HL-60/S4 (cell line): ENCODE measurements around the gene NLRP9.

Experiments
- in situ Hi-C: fragments of 300-500 bp; cut with MboI; formaldehyde crosslinking; loops from 2 replicates; pipeline ENCODE4 v1.14.3; 2022; ENCODE audit warnings: low sequenced_read_pairs

The NLRP9 gene

DNA sequence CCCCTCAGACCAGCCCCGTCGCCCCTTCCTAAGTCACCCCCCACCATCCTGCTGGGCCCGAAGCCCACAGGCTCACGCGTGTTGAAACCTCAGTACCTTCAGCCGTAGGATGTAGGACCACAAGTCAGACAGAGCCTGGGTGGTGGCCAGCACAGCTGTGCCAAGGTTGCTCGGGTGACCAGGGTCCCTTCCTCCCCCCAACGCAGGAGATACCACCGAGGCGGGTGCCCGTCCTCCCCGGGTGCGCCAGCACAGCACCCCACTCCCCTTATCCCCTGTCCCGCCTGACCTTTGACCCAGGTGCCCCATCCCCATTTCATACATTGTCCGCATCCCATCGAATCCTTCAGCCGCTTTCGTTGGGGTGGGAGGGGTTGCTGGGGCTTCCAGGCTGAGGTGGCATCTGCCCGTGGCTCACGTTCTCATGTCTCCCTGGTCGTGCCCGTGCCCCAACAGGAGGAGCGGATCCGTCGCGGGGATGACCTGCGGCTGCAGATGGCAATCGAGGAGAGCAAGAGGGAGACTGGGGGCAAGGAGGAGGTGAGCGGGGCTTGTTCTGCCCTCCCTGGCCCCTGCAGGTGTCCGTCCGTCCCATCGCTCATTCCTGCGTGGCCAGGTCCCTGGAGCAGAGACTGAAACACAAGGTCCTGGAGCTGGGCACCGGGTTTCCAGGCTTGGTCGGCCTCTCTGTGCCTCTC lies 48.6 kb downstream of the NLRP9 start:
- in situ Hi-C loops: no loop called here

DNA sequence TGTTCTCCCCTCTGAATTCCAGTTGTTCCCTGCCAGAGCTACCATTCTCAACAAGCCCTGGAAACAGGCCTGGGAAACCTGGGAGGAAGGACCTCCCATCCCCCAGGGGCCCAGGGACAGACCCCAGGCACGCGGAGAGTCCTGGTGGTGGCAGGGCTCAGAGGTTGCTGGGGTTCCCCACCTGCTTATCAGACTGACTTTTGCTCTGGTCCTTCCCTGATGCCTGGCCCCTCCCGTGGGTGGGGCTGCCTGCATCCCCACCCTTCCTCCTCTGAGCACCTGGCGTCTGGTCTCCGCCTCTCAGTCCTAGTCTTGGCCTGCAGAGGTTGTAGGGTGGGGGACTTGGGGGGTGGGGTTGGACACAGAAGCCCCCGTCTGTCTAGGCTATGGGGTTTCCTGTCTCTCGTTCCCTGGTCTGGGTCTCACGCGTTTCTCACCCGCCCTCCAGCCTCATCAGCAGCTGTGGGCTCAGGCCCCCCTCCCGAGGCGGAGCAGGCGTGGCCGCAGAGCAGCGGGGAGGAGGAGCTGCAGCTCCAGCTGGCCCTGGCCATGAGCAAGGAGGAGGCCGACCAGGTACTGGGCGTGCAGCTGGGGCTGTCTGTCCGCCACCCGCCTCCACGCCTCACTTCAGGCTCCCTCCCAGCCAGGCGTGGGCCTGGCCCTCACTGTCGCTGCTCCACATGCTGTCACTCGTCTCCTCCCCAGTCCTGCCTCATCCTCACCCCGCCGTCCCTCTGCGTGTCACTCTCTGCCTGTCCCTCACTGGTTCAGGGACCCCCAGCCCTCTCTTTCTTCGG lies 49.6 kb downstream of the NLRP9 start:
- in situ Hi-C loops: no loop called here

DNA sequence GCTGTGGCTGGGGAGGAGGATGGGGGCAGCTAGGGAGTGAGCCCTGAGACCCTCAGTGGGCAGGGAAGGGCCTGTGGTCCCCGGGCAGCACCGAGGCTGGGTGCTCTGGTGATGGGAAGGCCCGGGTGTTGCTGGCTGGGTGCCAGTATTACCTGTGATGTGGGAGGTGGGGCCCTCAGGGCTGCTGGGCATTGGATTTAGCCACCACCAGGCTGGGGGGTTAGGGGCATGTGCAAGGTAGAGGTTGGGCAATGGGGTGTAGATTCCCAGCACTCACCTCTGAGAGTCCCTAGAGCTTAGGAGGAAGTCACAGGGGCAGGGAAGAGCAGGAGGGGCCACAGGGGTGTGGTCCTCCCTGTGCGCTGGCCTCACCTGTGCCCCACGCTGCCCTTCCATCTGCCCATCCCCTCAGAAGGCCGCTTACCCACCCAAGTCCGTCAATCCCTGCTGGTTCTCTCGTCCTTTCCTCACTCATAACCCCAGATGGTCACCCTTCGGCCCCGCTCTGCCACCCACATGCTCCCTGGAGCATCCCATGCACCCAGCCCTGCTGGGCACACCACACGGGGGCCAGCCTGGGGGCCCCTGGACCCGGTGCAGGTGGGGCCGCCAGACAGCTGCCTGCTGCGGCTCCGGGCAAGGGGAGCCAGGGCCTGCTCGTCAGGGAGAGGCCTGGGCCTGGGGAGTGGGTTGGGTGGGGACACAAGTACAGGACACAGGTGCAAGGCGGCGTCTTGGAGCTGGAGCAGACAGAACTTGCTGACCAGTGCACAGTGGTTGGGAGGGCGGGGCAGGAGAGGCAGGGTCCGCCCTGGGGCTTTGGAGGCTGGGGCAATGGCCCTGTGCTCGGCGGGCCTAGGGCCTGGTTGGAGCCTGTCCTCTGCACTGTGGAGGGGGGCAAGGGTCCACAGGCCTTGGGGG lies 50.7 kb downstream of the NLRP9 start:
- in situ Hi-C loops: no loop called here

DNA sequence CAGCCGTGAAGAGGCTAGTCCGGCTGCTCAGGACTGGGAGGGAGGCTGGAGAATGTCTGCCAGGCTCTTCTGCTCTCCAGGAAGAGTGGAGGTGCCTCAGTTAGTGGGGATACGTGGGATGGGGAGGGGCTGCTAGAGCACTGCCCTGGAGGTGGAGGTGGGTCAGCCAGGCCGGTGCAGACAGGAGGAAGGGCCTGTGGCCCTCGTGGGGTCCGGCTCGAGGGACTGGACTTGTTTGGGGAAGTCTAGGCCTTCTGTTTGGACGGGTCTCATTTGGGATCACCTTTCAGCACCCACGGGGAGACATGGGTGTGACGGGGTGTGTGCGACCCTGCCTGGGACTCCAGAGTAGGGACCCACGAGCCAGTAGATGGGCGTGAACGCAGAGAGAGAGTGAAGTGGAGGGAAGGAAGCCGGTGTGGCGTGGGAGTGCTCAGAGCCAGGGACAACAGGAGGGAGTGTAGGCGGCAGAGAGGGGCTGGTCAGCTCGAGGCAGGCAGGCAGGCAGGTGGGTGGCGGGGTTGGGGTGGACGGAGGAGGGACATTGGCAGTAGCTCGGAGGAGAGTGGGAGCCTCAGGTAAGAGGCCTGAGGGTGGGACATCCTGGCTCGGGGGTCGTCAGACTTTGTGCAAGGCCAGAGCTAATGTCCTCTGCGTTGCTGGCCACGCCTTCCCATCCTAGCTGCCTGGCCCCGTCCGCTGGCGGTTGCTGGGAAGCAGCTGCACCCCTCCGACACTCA lies 51.7 kb downstream of the NLRP9 start:
- in situ Hi-C loops: no loop called here

DNA sequence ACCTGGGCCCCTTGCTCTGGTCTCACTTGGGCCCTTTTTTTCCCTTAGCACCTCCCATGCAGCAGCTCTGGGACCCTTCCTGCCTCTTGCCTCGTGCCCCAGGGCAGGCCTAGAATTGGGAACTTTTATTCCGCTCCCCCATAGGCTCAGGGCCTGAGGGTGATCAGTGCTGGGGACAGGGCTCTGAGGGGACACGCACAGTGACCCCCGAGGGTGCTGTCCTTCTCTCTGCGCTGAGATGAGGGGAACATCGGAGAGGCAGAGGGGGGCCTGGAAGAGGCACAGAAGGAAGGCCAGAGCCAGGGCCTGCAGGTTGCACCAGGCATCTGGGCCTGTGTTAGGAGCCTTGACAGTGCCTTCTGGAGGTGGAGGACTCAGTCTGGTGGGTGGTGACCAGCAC lies 52.4 kb downstream of the NLRP9 start:
- in situ Hi-C loops: no loop called here

DNA sequence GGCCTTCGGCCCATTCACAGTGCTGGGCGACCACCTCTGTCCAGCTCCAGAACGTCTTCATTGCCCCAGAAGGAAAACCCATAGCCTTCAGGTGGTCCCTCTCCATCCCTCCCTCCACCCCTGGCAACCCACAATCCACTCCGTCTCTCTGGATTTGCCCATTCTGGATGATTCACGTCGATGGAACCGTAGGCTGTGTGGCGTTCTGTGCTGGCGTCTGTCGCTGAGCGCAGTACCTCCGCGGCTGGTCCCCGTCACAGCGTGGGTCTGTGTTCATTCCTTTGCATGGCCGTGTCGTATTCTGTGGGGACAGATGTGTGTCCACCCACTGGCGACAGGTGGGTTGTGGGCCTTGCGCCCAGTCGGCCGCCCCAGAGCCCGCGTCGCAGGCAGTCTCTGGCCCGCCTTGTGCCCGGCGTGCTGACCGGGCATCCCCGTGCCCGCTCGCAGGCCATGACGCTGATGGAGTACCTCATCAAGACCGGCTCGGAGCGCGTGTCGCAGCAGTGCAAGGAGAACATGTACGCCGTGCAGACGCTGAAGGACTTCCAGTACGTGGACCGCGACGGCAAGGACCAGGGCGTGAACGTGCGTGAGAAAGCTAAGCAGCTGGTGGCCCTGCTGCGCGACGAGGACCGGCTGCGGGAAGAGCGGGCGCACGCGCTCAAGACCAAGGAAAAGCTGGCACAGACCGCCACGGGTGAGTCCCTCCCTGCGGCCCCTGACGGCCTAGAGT lies 53.1 kb downstream of the NLRP9 start:
- in situ Hi-C loops: no loop called here

DNA sequence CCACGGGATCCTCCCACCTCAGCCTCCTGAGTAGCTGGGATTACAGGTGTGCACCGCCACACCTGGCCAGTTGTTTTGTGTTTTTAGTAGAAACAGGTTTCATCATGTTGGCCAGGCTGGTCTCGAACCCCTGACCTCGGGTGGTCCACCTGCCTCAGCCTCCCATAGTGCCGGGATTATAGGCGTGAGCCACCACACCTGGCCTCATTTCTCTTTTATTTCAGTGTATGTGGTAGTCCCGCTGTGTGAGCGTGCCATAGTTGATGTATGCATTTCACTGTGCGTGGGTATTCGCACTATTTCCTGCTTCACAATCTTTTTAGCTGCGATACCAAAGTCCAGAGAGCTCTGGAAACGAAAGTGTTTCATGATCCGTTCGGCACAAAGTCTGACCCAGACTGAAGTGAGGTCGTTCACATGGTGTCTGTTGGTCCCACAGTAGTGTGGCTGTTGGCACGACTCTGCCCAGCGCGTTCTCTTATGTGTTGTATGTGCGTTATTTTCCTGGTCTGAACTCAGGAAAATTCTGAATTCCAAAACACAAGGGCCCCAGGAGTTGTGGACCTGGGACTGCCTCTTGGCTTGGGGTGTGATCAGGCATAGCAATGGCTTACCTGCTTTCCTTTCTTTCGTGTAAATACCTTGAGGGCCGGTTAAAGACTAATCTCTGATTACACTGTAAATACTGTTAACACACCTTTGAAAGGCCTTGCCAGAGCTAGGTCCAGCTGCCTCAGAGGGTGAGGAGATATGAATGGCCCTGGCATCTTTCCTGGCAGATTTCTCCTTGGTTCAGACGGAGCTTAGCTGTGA lies 54.5 kb downstream of the NLRP9 start:
- in situ Hi-C loops: no loop called here

DNA sequence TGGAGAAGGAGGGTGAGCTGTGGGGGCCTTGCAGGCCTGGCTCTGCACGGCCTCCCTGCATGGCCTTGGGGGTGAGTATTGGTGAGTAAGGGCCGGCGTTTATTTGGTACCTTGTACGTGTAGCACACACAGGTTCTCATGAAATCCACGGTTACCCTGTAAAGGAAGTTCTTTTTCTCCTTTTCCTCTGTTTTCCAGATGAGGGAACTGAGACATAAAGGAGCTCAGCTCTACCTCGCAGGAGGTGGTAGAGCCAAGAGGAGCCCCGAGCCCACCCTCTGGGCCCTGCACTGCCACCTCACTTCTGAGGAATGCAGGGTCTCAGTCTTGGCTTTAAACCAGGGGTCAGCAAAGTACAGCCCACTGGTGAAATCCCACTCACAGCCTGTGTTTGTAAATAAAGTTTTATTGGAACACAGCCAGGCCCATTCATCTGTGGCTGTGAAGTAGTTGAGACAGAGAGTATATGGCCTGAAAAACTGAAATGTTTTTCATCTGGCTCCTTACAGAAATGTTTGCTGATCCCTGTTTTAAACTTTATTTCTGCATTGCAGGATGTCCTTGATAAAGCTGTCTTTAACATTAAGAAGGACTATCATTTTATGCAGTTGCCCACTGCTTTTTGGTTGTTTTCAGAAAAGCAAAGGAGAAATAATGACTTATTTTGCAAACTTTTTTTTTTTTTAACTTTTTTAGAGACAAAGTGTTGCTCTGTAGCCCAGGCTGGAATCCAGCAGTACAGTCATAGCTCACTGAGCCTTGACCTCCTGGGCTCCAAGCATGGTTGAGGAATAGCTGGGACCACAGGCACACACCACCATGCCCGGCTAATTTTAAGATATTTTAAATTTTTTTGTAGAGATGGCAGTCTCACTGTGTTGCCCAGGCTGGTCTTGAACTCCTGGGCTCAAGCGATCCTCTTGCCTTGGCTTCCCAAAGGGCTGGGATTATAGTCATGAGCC lies 56.8 kb downstream of the NLRP9 start:
- in situ Hi-C loops: no loop called here

DNA sequence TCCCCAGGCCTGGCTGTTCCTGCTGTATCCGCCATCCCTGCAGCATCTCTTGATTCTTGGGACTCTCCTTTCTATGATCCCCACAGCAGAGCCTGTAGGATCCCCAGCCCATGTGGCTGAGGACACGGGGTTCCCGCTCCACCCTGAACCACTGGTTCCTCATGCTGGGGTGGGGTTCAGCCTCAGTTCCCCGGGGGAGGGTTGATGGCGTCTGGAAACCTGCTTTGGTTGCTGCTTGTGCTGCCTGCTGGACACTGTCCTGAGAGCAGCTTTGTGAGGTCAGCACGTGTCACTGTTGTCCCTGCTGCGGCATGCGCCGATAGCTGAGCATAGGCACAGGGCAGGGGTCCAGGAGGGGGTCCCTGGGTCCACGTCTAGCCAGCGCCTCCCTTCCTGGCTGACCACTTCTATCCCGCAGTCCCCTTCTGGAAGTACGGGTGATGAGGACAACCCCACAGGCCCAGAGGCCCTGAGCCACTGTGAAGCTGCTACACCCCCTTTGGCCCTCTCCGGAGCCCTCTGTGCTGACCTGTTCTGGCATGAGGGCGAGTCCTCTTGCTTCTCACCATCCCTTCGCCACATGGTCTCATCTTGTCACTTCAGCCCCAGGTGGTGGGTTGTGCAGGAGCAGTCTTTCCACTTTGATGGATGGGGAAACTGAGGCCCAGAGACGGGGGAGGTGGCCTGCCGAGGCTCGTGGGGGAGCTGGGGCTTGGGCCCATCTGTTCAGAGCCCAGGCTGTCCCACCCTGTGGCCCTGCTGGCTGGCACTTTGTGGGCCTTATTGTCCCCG lies 57.7 kb downstream of the NLRP9 start:
- in situ Hi-C loops: no loop called here

DNA sequence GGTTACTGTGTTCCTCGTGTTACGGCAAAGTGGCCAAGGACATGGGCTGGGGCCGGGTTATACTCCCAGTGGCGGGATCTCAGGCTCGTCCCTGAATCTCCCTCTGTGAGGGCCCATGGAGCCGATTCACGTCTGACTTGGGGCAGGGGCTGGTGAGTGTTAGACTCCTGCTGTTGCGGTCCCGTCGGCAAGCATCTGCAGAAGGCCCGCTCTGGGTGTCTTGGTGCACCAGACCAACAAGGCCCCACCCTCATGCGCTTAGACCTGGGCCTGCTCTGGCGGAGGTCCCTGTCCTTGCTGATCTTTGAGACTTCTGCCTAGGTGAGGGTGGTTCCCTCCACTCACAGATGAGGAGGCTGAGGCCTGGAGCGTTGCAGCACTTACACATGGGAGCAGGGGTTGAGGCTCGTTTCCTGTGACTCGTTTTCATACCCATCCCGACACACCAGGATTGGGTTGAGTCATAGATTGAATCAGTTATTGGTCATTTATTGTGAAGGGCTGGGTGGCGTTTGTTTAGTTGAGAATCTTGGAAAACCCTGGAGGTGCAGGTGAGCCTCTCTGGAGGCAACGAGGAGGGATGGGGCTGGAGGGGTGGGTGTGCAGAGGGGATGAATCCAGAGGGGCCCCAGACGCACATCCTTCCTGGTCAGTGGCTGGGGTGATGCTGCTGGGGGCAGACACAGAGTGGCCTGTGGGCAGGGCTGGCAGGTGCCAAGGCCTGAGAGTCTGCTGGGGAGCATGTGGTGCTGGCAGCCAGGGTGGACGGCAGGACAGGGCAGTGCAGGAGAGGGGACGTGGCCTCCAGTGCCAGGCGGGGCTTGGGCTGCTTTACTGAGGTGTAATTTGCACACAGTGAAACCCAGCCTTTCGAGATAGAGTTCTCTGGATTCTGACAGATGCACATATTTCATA lies 58.6 kb downstream of the NLRP9 start:
- in situ Hi-C loops: no loop called here

DNA sequence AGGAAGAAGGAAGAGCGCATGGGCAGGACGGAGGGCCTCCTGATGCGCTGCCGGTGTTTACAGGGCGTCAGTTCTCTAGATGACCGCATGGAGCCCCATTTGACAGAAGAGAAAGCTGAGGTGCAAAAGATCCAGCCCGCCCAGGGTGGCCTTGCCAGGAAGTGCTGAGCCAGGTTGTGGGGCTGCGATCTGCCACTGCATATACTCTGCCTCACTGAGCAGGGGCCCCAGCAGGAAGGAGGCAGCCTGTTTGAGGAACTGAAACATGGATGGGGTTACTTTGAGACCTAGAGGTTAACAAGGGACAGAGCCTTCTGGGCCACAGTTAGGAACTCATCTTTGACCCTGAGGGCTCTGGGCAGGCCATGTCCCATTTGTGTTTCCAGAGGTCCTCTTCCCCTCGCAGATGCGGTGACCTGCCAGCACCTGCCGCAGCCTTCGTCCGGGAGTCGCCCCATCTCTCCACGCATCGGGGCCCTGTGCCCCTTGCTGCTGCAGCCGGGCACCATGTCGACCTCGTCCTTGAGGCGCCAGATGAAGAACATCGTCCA lies 60.0 kb downstream of the NLRP9 start:
- in situ Hi-C loops: no loop called here

DNA sequence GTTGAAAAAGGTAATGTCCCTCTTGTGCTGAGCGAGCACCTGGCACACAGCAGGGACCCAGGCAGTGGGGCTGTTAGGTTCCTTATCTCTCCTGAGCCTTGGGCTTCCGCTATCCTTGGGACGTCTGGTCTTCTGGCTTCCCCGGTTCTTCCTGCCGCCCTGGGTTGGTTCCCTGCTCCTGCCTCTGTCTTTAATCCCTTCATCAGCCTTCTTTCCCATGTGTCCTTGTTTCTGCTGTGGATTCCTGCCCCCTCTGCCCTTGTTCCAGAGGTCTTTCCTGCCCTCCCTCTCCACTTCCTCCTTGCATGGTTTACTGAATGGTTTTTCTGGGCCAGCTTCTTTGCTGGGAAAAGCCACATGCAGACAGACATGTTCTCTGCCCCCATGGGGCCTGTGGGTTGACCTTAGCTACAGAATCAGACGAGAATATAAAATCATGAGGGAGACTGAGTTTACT lies 60.6 kb downstream of the NLRP9 start:
- in situ Hi-C loops: no loop called here

DNA sequence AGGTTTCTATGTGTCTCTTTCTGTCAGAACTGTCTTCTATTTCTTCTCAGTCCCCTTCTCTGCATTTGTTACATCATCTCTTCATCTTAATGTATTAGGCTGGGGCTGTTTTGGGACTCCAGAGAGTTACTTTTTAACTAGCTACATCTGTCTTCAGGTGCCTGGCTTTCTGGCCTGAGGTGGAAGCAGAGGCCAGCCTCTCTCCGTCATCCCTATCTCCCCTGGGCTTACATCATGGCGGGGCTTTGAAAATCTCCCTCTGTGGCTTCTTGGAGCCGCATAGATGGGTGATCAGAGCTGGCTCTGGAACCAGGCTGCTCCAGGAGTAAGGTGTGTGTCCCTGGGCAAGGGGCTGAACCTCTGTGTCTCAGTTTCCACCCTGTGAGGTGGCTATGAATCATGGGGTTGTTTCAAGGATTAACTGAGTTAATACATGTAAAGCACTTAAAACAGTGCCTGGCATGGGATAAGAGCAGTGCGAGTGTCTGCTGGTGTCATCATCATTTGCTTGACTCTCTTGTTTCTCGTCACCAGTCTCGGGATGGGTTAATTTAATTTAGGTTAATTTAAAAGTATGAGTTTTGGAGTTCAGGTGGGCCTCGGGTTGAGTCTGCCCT lies 61.2 kb downstream of the NLRP9 start:
- in situ Hi-C loops: no loop called here

DNA sequence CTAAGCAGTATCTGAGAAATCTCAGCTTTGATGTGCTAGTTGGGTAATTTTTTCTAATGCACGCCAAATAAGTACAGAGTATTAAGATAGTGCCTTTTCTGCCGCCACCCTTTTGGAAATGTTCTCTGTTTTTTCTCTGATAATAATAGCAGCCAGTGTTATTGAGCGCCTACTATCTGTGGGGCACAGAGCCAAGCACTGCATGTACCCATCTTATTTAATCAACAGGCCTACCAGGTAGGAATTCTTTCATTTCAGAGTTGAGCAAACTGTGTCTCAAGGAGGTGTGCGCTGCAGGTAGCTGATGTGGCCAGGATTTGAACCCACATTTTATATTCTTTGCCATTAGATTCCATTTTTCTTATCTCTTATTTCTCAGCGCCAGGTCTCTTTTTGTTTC lies 61.8 kb downstream of the NLRP9 start:
- in situ Hi-C loops: no loop called here

DNA sequence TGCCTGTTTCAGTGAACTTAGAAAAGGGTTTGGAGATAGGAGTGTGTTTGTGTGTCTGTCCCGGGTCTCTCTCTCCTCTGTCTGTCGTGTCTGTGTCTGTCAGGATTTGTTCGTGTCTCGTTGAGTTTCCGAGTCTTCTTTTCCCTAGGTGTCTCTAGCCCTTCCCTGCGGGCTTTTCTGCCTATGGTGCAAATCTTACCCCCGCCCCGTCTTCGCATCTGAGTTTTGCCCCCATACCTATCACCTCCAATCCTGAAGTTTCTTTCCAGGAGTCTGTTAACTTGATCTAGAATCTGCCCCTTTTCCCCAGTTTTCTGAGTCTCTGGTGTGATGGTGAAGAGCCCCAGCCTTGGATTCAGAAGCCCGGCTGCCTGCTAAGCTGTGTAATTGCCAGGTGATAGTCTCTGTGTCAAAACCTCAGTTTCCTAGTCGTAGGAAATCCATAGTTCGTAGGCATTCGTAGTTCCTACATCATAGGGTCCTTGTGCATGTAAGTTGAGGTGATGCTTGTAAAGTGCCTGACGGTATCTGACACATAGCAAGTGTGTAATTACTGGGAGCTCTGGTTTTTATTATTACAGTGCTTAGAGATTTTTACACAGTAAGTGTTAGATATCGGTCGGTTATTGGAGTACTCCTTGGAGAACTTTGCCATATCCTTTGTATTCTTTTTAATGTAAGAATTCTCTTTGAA lies 62.4 kb downstream of the NLRP9 start:
- in situ Hi-C loops: no loop called here
